Measurements from ENCODE around the gene PCDH1.

PCDH1 gene

DNA sequence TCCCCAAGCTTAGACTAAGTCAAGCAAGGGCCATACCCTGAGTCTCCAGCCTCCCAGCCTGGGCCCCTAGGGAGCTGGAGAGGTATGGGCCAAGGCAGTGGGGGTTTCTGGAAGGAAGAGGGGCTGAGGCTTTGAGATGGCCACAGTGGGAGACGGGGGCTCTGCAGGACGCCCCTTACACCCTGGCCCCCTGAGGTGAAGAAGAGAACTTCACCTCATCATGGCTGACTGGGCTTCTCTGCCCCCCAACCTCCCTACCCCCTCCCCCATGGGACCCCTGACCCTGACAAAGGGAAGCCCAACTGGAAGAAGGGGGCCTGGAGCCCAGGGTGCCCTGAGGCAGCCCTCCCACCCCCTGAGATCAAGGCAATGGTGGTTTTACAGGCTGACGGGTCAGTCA lies 25.8 kb downstream of the PCDH1 start:
- FAIRE-seq: no peak

DNA sequence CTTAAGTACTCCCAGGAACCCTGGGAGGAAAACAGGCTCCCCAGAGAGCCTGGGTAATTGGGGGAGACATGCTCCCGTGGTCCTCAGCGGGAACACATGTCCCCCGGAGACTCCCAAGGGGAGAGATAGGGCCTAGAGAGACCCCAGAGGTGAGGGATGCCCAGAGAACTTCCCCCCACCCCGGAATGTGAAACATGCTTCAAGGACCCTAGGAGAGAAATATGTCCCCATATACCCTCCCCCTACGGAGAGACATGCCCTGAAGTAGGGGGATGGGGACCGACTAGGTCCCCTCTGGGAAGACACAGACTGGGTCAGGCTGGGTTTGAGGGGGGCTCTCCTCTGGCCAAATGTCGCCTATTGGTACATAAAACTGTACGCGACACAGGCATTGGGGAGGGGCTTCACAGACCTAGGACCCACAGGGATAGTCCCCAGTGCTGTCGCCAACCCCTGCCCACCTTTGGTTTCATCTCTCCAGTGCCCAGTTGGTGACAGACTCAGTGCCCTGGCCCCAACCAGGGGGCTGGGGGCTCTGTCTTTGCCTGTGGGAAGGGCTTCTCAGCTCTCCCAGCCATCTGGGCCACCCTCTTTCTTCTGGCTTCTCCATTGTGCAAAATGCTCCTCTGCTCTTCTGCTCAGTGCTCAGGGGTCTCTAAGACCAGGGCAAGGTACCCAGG lies 26.9 kb downstream of the PCDH1 start:
- no peak for FAIRE-seq

DNA sequence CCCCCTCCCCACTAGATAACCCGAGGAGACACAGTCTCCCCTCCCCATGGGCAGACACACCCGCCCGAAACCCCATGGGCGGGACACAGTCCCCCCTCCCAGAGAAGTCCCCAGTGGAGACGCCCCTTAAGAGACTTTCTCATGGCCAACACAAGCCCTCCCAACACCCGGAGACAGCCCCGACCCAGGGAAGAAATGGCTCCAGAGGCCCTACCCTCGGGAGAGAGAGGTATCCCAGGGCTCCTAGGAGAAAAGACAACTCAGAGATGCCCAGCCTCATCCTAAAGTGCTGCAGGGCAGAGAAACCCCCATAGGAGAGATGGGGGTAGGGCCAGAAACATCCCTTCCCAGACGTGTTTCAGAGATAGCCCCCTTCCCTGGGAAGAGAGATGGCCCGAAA lies 27.4 kb downstream of the PCDH1 start:
- FAIRE-seq: no peak

DNA sequence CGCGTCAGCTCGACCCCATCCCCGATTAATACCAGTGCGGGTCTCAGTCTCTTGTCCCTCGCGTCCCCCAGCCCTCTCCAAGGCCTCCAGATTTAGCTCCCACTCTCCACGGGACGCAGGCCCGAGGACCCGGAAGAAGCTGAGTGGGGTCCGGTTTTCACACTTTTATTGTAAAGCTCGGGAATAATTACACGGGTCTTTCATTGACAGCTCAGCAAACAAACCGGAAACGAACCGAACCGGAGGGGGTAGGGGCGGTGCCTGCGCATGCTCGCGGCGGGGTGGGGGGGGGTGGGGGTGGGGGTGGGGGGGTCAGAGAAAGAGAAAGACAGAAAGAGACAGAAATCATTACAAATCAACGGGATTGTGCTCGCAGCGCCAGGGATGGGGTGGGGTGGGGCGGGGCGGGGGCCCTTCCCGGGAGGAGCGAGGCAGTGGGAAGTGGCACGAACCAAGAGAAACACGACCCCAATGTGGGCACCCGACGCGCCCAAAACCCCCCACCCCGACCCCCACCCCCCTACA lies 27.9 kb downstream of the PCDH1 start:
- no peak for FAIRE-seq

DNA sequence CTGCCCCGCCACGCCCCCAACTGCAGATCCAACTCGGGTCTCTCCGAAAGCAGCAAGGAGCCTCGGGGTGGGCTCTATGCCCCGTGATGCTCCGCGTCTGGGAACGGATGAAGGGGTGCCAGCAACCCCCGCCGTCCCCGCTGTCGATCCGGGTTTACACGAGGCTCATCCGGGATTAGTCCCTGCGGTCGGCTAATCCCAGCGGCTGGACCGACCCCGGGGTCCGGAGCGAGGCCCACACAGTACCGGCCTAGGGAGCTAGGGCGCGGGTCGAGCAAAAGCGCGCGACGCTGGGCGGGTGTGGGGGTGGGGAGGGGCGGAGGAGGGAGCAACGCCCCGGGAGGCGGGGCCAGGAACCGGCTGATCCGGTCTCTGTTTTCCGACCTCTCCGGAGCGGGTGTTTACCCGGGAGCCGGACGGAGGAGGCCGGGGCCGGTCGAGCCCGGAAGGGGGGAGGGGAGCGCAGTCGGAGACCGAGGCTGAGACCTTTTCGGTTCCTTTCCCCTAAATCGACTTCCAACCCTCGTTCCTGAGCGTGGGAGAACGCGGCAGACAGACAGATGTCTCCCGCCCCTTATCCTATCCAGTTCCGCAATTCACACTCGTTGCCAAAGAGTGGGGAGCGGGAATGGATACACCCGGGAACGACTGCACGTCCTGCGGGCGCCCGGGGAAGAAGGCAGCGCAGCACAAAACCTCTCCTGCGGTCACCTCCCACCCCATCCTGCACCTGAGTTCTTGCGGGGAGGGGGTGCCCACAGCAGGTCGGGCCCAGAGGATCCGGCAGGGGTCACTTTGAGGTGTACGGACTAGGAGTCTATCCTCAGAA lies 28.6 kb downstream of the PCDH1 start:
- FAIRE-seq: no peak

DNA sequence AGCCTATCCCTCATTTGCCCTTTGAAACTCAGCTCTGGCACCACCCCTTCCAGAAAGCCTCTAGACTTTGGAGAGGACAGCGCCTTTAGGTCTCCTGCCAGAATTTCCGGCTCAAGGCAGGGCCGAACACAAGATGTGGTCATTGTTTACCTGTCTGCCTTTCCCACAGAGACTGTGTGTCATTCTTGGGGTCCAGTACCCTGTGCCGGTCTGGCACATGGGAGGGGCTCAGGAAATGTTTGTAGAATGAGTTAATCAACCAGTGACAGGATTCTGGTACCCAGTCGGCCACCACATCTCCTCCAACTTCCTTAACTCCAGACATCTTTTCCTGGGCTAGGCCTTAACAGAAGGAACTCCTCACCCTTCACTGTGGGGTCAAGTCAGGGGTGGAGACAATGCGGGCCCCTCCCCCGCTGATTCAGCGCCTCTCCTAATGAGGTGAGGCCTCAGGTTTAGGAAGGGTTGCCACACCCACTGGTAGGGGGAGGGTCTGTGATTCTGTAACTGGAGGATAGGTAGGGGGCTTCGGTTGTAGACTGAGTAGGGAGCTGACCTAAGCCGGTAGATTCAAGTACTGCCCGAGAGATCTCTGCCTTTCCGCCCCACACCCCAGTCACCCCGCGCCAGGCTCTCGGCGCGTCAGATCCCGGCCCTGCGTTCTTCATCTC lies 29.3 kb downstream of the PCDH1 start:
- FAIRE-seq: no peak

DNA sequence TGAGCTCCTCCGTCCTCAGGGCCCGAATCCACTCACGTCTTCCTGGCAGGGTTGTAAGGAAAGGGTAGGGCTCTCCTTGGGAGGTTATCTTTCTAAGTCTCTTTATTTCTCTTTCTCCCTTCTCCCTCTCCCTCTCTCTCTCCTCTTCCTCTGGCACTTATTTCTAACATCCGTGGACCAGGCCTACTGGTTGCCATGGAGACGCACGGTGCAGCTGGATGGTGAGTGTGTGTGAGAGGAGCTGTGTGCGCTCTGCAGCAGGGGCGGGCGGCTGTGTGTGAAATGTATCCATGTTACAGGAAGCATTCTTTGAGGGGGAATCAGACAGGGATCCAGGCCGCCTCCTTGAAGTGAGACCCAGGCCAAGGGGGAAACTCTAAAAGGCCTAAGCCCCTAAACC lies 32.2 kb downstream of the PCDH1 start:
- FAIRE-seq: no peak

DNA sequence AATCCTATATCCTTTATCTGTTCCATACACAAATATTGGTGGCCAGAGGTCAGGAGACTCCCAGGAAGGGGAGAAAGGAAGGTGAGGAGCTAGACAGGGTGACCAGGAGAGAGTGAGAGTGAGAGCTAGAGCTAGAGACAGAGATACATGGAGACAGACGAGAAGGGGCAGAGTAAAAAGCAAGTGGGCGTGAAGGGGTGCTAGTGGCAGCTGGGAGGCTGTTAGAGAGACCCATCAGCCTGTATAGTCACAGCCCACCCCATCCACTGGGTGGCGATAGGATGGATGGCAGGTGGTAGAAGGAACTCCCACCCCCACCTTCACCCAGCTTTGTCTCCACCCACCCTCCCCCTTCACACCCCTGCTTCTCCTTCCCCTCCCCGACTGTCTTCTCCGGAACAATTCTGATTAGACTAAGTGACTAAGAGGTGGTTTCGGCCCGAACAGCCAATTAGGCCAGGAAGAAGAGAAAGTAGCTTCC lies 32.8 kb downstream of the PCDH1 start:
- FAIRE-seq: no peak

DNA sequence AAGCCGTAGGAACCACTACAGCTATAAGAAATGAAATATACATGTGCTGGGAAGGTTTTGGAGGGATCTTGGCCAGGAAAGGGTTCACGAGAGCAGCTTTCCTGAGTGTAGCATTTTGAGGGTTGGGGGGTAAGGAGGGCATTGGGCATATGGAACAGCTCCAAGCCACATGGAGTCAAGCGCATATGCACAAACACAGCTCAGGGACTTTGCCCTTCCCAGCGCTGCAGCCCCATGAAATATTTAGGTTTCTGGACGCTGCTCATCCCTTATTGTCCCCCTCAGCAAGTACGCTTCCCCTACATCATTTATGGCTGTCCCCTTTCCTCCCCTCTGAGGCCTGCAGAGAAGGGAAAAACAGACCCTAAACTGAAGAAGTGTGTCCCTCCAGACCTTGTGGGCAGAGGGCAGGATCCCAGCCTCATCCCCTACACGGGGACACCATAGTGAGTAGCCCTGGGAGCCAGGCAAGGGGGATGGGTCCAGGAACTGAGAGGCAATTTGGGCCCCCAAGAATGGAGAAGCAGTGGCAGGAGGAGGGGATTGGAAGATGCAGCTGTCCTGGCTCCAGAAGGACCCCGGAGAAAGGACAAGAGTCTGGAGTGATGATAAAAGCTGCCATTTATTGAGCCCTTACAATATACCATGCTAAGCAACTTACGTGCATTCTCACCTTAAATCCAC lies 33.7 kb downstream of the PCDH1 start:
- no peak for FAIRE-seq

DNA sequence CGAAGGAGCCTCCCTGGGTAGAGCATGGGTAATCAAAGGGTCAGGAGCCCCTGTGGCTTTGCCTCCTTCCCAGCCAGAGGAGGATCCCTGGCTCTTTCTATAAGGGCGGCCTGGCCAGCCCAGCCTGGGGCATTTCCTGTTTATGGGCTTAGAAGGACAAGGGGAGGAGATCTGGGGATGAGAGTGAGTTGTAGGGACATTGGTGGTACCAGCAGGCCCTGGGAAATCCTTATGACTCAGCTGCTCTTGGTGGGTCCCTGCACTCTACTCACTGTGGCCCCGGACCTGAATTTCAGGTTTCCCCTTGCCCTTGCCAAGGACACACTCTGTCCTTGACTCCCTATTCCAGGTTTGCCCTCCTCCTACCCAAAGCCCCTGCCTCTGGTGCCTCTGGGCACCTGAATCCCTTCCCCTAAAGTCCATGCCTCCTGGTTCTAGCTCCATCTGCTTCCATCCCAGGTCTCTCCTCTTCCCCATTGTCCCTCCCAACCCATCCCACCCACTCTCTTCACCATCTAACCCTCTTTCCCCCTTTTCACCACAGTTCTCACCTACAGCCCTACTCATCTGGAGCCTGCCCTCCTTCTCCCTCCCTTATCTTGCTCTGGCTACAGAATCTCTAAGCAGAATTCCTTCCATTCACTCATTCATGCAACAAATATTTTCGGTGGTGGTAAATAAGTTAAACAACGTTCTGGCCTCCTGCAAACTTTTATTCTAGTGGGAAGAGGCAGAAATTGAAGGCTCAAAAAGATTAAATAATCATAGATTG lies 34.9 kb downstream of the PCDH1 start:
- no peak for FAIRE-seq

DNA sequence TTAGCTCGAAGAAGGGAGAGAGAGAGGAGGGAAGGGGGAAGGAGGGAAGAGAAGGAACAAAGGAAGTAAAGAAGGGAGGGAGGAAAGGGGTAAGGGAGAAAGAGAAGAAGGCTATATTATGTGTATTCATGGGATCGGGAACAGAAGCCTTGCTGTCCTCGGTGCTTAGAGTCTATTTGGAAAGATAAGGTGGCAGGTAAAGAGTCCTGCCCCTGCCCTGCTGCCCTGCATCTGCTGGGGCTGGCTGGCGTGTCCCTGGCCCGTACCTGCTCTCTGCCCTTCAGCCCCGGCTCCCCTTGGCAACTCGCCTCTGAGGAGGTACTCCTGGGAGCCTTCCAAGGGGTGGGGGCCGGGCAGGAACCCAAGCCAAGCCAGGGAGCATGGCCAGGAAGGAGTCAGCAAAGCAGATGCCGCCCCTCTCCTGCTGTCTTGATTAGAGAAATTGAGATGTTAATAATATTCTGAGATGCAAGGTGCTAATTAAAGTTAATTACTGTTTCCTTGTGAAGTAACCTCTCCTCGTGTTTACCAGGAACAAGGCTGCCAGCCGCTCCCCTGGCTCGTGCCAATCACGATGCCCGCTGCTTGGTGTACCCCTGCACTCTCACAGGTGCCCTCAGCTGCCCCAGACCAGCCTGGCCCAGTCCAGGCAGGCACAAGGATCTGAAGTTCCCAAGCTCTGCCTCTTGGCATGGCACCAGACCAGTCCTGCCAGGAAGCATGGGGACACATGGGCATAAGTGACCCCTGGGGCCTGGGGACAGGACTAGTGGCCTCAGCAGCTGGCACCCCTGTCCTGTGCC lies 36.6 kb downstream of the PCDH1 start:
- no peak for FAIRE-seq

DNA sequence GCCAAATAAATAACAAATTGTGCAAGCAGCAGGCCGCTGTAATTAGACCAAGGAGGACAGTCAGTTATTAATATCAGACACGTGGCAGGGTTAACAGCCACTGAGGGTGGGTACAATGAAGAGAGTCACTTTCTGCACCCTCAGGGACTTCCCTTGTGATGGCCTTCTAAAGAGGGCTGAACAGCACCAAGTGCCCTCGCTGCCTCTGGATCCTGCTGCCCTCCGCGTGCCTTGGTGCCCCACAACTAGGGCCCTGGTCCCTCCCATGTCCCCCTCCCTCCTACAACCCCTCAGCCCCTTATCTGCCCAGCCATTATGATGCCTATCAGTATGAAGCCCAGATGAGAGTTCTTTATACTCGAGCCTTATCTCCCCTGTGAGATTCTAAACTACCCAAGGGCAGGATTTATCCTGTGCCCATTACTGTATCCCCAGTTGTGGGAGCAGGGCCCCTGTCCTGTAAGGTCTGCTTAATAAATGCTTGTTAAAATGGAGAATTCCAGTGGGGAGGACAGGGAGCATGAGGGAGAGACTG lies 37.3 kb downstream of the PCDH1 start:
- FAIRE-seq: no peak

DNA sequence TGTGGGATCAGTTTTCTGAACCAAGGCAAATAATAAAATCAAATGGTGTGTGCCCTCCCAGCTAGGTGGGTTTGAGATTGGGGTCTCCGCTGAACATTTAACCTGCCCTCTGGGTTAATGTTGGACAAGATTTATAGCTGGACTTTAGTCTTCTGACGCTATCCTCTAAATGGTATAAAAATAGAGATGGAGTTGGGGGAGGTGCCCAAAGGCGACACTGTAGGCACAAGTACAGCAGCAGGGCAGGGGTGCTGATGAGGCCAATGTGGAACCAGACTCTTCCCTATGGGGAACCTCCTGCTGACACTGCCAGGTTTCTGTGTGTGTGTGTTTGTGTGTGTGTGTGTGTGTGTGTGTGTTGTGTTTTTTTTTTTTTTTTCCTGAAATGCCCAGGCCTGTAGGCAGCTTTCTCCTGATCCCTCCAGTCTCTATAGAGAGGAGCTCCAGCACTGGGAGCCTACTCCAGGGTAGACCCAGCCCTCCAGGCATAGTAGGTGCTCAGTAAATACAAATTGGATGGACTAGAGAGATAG lies 37.9 kb downstream of the PCDH1 start:
- no peak for FAIRE-seq

DNA sequence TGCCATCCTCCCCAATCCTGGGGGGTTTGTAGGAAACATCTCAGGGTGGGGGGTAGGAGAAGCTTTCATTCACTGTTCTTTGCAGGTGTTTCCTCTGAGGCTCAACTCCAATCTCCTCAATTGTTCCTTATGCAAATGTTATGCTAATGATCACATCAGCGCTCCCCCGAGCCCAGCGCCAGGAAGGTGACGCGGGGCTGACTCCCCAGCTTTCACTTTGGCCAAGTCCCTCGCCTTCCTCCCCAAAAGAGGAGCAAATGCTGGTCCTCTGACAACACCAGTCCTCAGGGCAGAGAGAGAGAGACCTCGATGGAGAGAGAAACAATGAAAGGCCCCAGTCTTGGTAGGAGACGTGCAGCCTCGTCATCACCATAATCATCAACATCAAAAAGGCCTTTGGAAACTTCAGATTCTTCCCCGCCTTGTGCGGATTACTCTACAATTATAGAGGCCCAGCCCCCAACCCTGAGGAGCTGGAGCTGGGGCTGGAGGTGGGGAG lies 39.1 kb downstream of the PCDH1 start:
- FAIRE-seq: no peak

DNA sequence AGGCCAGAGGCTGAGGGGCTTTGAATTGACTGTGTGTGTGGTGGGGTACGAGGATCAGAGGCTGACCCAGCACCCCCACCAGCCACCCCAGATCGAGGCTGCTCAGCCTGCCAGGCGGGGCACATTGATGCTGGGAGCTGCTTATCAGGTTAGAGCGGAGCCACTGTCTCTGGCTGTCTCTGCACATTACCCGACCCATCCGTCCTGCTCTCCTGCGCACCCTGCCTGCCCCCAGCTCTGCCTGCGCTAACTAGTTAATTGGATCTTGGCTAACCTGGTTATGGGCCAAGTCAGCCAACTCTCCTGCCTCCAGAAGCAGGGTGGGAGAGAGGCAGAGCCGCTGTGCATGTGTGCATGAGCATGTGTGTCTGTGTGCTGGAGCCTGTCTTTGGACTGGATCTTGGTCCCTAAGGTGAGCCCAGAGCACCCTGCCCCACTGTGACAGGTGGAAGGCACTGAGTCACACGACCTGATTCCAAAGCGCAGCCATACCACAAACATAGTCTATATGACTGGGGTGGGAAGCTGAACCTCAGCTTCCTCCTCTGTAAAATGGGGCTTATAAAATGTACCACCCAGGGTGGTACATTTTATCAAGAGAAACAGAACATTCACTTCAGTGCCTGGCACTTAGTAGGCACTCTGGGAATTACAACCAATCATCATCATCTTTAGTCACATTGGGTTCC lies 39.7 kb downstream of the PCDH1 start:
- FAIRE-seq: no peak

DNA sequence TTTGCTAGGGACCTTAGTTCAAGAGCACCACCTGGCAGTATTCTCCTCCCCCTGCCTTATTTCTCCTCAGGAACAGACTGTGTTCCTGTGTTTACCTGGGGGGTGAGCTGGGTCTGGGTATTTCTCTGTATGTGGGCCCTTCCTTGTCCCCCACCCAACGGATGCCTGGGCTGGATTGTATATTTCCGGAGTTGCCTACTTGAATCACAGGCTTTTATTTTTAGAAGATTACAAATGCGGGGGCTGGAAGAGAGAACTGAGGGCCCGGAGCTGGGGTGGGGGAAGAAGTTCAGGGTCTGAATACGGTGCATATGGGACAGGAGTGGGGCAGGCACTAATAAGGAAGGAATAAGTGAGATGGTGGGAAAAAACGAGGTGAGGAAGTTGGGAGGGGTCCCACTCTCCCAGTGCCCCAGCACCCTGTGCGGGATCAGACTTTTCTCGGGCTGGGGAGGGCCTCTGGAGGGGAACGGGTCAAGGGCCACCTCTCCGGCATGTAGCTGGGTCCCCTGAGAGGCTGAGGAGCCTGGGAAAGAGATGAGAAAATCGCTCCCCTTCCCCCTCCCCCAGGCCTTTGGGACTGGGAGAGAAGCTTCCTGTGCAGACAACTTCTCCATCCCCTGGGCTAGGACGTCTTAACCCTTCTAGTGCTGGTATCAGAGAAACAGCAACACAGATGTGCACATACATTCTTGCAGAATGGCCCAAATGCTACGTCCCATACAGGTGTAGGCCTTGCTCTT lies 42.1 kb downstream of the PCDH1 start:
- FAIRE-seq: no peak

DNA sequence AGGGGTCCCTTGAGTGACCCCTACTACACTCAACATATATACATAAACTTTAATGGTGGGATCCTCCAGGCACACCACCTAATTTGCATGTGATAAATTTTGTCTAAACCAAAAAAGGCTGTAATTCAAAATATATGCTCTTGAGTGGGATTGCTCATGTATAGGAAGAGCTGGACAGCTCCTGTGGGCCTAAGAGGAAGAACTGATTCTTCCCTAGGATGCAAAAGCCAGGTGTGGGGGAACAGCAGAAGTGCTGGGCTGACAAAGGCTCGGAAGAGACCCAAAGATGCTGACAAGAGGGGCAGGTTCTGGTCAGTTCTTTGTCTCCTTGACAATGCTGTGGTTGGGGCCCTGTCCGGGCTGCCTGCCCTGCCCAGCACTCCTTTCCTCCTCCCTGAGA lies 43.9 kb downstream of the PCDH1 start:
- no peak for FAIRE-seq

DNA sequence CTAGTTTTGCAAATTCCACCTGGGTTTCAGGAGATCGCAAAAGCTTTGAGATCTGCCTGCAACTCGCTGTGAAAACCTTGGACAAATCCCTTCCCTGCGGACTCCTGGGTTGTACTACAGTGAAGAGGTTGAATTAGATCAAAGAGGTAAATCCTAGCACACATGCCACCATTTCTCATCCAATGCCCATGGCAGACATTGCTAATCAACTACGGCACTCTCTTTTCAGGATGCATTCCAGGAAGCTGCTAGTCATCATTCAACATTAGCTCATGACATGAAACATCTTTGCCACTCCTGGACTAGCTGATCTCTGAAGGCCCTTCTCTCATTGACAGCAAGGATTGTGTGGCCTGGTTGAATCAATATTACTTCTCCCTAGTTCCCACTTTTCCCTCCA lies 46.1 kb downstream of the PCDH1 start:
- FAIRE-seq: no peak

DNA sequence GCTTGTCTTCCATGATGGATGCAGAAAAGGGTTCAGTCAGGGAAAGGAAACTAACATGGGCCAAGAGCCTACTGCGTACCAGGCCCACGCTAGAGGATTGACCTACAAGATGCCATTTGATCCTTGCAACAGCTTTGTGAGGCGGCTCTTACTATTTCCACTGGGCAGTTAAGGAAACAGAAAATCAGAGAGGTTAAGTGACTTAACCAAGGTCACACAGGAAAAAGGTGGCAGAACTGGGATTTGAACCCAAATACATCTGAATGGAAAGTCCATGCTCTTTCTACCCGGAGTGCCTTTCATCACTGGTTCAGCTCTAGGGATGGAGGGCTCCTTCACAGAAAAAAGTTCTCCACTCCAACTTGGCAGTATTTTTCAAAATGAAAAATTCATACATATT lies 50.0 kb downstream of the PCDH1 start:
- FAIRE-seq: no peak

Data from TTC549 (cell line).